Astrocyte (in vitro differentiated cells and primary cell): ENCODE results near the gene ARFGEF2. TPM values are rescaled to one million over a fixed set of nuclear protein-coding genes. Genes with fewer than 3 reads are reported as not detected.

Experiments used
- DNase-seq: peaks from one replicate; pipeline ENCODE4 v3.0.0-alpha.2; 2010; ENCODE audit warnings: low read depth
- FAIRE-seq: peaks from 2 replicates; lab custom pipeline; 2011; peaks lifted over from hg19 to GRCh38; lab: Jason Lieb, UNC
- H2AFZ ChIP-seq: 2 replicates; pipeline ENCODE4 v1.6.0; 2012; ENCODE audit warnings: low read depth, low read length, inconsistent platforms
- H3K27ac ChIP-seq: 2 replicates; pipeline ENCODE4 v1.5.1; 2011; ENCODE audit warnings: low read depth, low read length, inconsistent platforms
- H3K27me3 ChIP-seq: 2 replicates; pipeline ENCODE4 v1.6.0; 2011; ENCODE audit warnings: low read length, inconsistent platforms; ENCODE audit not compliant: insufficient read depth
- H3K36me3 ChIP-seq: 2 replicates; pipeline ENCODE4 v1.5.1; 2011; ENCODE audit warnings: low read length, inconsistent platforms; ENCODE audit not compliant: insufficient read depth
- H3K4me1 ChIP-seq: 2 replicates; pipeline ENCODE4 v1.5.1; 2011; ENCODE audit warnings: low read length, inconsistent platforms; ENCODE audit not compliant: insufficient read depth
- H3K4me2 ChIP-seq: 2 replicates; pipeline ENCODE4 v1.6.0; 2012; ENCODE audit warnings: low read length, inconsistent platforms
- H3K4me3 ChIP-seq: 2 replicates; pipeline ENCODE4 v1.5.1; 2011; ENCODE audit warnings: low read depth, mild to moderate bottlenecking, low read length, inconsistent platforms; ENCODE audit not compliant: insufficient read depth
- H3K79me2 ChIP-seq: 2 replicates; pipeline ENCODE4 v1.6.0; 2012; ENCODE audit warnings: mild to moderate bottlenecking, low read length, inconsistent platforms; ENCODE audit not compliant: insufficient read depth
- H3K9ac ChIP-seq: 2 replicates; pipeline ENCODE4 v1.6.0; 2012; ENCODE audit warnings: mild to moderate bottlenecking, low read length, inconsistent platforms
- H3K9me3 ChIP-seq: 2 replicates; pipeline ENCODE4 v1.5.1; 2012; ENCODE audit warnings: low read depth, mild to moderate bottlenecking, low read length, inconsistent platforms; ENCODE audit not compliant: insufficient read depth
- H4K20me1 ChIP-seq: 2 replicates; pipeline ENCODE4 v1.6.0; 2012; ENCODE audit warnings: low read length, inconsistent platforms; ENCODE audit not compliant: insufficient read depth
- H3K27ac Mint-ChIP-seq: one replicate; pipeline ENCODE4 v1.8.0; 2021; ENCODE audit warnings: mild to moderate bottlenecking, mixed read lengths; ENCODE audit not compliant: unreplicated experiment
- H3K27me3 Mint-ChIP-seq: one replicate; pipeline ENCODE4 v1.8.0; 2021; ENCODE audit warnings: low read depth, mixed read lengths; ENCODE audit not compliant: unreplicated experiment
- H3K36me3 Mint-ChIP-seq: one replicate; pipeline ENCODE4 v1.8.0; 2021; ENCODE audit warnings: low read depth, mixed read lengths; ENCODE audit not compliant: unreplicated experiment
- H3K4me1 Mint-ChIP-seq: one replicate; pipeline ENCODE4 v1.8.0; 2021; ENCODE audit warnings: low read depth, mixed read lengths; ENCODE audit not compliant: unreplicated experiment
- H3K4me3 Mint-ChIP-seq: one replicate; pipeline ENCODE4 v1.8.0; 2021; ENCODE audit warnings: mild to moderate bottlenecking, moderate library complexity, mixed read lengths; ENCODE audit not compliant: unreplicated experiment
- H3K9me3 Mint-ChIP-seq: one replicate; pipeline ENCODE4 v1.8.0; 2021; ENCODE audit warnings: mild to moderate bottlenecking, mixed read lengths; ENCODE audit not compliant: unreplicated experiment
- CTCF ChIP-seq: IDR thresholded peaks from 2 replicates; pipeline ENCODE4 v1.5.1; 2011; ENCODE audit warnings: low read depth, mild to moderate bottlenecking, inconsistent platforms, low read length, moderate library complexity; ENCODE audit not compliant: insufficient read depth
- EZH2 ChIP-seq: IDR thresholded peaks from 2 replicates; pipeline ENCODE4 v1.6.1; 2012; ENCODE audit warnings: mild to moderate bottlenecking, low read length, inconsistent platforms; ENCODE audit not compliant: insufficient read depth
- total RNA-seq: library from RNA; stranded (reverse); gene quantifications from 2 replicates; pipeline ENCODE4 v1.2.1, GENCODE V29; 2021

Gene ARFGEF2
- total RNA-seq, 1 donor from 2014 or later, result 28.2 TPM

GRCh38 chr20:48949304-48950170 is 28.0 kb downstream of the ARFGEF2 start:
- H3K79me2 ChIP-seq, result no peaks in the 10 kb centered on the region
- H3K4me1 Mint-ChIP-seq, result peaks cover 1% of the 10 kb centered on the region
- no peaks in the 10 kb centered on the region for H3K9me3 ChIP-seq
- no peaks in the 10 kb centered on the region for H3K27me3 ChIP-seq
- TF ChIP-seq EZH2, result no peak
- peak; percentile 10 for TF ChIP-seq CTCF
- FAIRE-seq (no peak), DNase-seq (no peak)
- no peak overlapping the region for H2AFZ ChIP-seq
- no peaks in the 10 kb centered on the region for H3K9me3 Mint-ChIP-seq
- peaks cover 3% of the 10 kb centered on the region for H3K4me1 ChIP-seq
- peaks cover 29% of the 10 kb centered on the region for H3K36me3 ChIP-seq
- no peak overlapping the region for H3K4me2 ChIP-seq
- H3K36me3 Mint-ChIP-seq, result peaks cover 11% of the 10 kb centered on the region
- no peak overlapping the region for H3K4me3 ChIP-seq
- no peak overlapping the region for H3K27ac ChIP-seq
- no peaks in the 10 kb centered on the region for H3K27me3 Mint-ChIP-seq
- no peak overlapping the region for H3K9ac ChIP-seq
- H3K27ac Mint-ChIP-seq, result no peak overlapping the region
- peaks cover 33% of the 10 kb centered on the region for H4K20me1 ChIP-seq
- no peak overlapping the region for H3K4me3 Mint-ChIP-seq

GRCh38 chr20:48951041-48951440 is 29.5 kb downstream of the ARFGEF2 start:
- FAIRE-seq, result no peak

More at GRCh38 chr20:48951041-48951440, 29.5 kb downstream of the ARFGEF2 start:
- no peaks in the 10 kb centered on the region for H3K4me1 Mint-ChIP-seq
- Histone ChIP-seq H3K36me3 (peaks cover 30% of the 10 kb centered on the region), H3K4me2 (no peak overlapping the region), H3K4me1 (peaks cover under 1% of the 10 kb centered on the region), H3K9me3 (no peaks in the 10 kb centered on the region), H3K9ac (no peak overlapping the region), H3K27me3 (no peaks in the 10 kb centered on the region), H4K20me1 (peaks cover 19% of the 10 kb centered on the region), H3K27ac (no peak overlapping the region), H3K4me3 (no peak overlapping the region), H3K79me2 (no peaks in the 10 kb centered on the region), H2AFZ (no peak overlapping the region)
- no peaks in the 10 kb centered on the region for H3K9me3 Mint-ChIP-seq
- no peak overlapping the region for H3K4me3 Mint-ChIP-seq
- peaks cover 13% of the 10 kb centered on the region for H3K36me3 Mint-ChIP-seq
- no peak for TF ChIP-seq CTCF
- no peak for TF ChIP-seq EZH2
- H3K27ac Mint-ChIP-seq, result no peak overlapping the region
- H3K27me3 Mint-ChIP-seq, result no peaks in the 10 kb centered on the region
- DNase-seq, result no peak
